PC-9 (cell line): Measurements from ENCODE around the gene ISCA2.

Experiments used
- CTCF ChIP-seq: fragments of 200-600 bp; sonication (generic); conservative IDR thresholded peaks from 2 replicates; pipeline ENCODE4 v1.6.1; 2017; ENCODE audit warnings: mixed run types, antibody characterized with exemption, mild to moderate bottlenecking, moderate library complexity
- EZH2 ChIP-seq: fragments of 200-600 bp; sonication (generic); IDR thresholded peaks from 2 replicates; pipeline ENCODE4 v1.8.0; 2017; ENCODE audit warnings: antibody characterized with exemption, low read depth

GRCh38 chr14:74503938-74504335, 10.4 kb downstream of the ISCA2 start:
- TF ChIP-seq CTCF, result no peak
- no peak for TF ChIP-seq EZH2
